Sigmoid colon (tissue), 4 donors: Measurements from ENCODE around the gene PIWIL4.
"Not testable (repeated sequence)": the region's sequence is repeated elsewhere in the genome, so short reads cannot be mapped to it uniquely, and the experiment has no call there.

Experiments
- POLR2A ChIP-seq, 2 donors: fragments of 450-650 bp; IDR thresholded peaks; one replicate each; pipeline ENCODE4 v1.6.1; 2016; ENCODE audit warnings: antibody characterized with exemption in 2 of 2, mild to moderate bottlenecking in 2 of 2, moderate library complexity in 2 of 2
- POLR2AphosphoS5 ChIP-seq, 4 donors: sonication (generic); formaldehyde crosslinking; IDR thresholded peaks; one replicate each; pipeline ENCODE4 v1.6.1; 2017; ENCODE audit warnings: antibody characterized with exemption in 4 of 4
- TF ChIP-seq, protein P1 (sequence below), 4 experiments: fragments of 450-650 bp in 3 of 4; fragments of 200-600 bp in 1 of 4; IDR thresholded peaks; one replicate each; pipeline ENCODE4 v1.5.1; 2016 to 2019; ENCODE audit warnings: antibody characterized with exemption in 4 of 4, mild to moderate bottlenecking in 3 of 4, moderate library complexity in 2 of 4

DNA sequence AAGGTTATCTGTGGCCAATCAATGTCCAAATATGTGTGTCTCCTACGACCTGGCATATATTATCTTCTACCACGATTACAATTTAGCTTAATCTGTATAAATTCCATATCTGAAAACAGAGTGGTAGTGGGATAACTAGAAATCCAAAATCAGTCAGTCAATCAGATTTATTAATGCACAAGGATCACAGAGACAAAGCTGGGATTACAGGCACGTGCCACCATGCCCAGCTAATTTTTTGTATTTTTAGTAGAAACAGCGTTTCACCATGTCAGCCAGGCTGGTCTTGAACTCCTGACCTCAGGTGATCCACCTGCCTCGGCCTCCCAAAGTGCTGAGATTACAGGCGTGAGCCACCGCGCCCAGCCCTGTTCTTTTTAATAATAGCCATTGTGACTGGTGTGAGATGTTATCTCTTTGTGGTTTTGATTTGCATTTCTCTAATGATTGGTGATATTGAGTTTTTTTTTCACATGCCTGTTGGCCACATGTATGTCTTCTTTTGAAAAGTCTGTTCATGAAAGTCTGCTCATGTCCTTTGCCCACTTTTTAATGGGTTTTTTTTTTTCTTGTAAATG is 11.3 kb upstream of the PIWIL4 start:
- TF ChIP-seq POLR2A, POLR2AphosphoS5 (IDR thresholded peaks at IDR 0.05): not testable (repeated sequence)
- TF ChIP-seq, protein P1, sequence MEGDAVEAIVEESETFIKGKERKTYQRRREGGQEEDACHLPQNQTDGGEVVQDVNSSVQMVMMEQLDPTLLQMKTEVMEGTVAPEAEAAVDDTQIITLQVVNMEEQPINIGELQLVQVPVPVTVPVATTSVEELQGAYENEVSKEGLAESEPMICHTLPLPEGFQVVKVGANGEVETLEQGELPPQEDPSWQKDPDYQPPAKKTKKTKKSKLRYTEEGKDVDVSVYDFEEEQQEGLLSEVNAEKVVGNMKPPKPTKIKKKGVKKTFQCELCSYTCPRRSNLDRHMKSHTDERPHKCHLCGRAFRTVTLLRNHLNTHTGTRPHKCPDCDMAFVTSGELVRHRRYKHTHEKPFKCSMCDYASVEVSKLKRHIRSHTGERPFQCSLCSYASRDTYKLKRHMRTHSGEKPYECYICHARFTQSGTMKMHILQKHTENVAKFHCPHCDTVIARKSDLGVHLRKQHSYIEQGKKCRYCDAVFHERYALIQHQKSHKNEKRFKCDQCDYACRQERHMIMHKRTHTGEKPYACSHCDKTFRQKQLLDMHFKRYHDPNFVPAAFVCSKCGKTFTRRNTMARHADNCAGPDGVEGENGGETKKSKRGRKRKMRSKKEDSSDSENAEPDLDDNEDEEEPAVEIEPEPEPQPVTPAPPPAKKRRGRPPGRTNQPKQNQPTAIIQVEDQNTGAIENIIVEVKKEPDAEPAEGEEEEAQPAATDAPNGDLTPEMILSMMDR (IDR thresholded peaks at IDR 0.05) = not testable (repeated sequence)
